Measurements from ENCODE around the gene VTI1A.
"Not testable (repeated sequence)": the region's sequence is repeated elsewhere in the genome, so short reads cannot be mapped to it uniquely, and the experiment has no call there.

The VTI1A gene

GRCh38 chr10:112728118-112728883 lies 281.3 kb downstream of the VTI1A start:
- no peak for DNase-seq

- no peak for DNase-seq
Observed at GRCh38 chr10:112728997-112729396, 282.0 kb downstream of the VTI1A start.

- DNase-seq: not testable (repeated sequence)
Observed at GRCh38 chr10:112731450-112731849, 284.4 kb downstream of the VTI1A start.

GRCh38 chr10:112732277-112732921 lies 285.4 kb downstream of the VTI1A start:
- DNase-seq: no peak

- DNase-seq: no peak
Observed at GRCh38 chr10:112735041-112735695, 288.2 kb downstream of the VTI1A start.

GRCh38 chr10:112738606-112739591 lies 291.9 kb downstream of the VTI1A start:
- no peak for DNase-seq

- DNase-seq: no peak
Observed at GRCh38 chr10:112739592-112740353, 292.8 kb downstream of the VTI1A start.

- no peak for DNase-seq
Observed at GRCh38 chr10:112741830-112742402, 294.9 kb downstream of the VTI1A start.

- DNase-seq: no peak
Observed at GRCh38 chr10:112744181-112745096, 297.4 kb downstream of the VTI1A start.

GRCh38 chr10:112746329-112746728 lies 299.3 kb downstream of the VTI1A start:
- DNase-seq: no peak

- no peak for DNase-seq
Observed at GRCh38 chr10:112750427-112751167, 303.6 kb downstream of the VTI1A start.

GRCh38 chr10:112751651-112752050 lies 304.6 kb downstream of the VTI1A start:
- DNase-seq: no peak

- no peak for DNase-seq
Observed at GRCh38 chr10:112752288-112752687, 305.3 kb downstream of the VTI1A start.

GRCh38 chr10:112753961-112754411 lies 307.0 kb downstream of the VTI1A start:
- DNase-seq: no peak

GRCh38 chr10:112755446-112756234 lies 308.6 kb downstream of the VTI1A start:
- no peak for DNase-seq

- DNase-seq: no peak
Observed at GRCh38 chr10:112756235-112756527, 309.2 kb downstream of the VTI1A start.

- no peak for DNase-seq
Observed at GRCh38 chr10:112758961-112759360, 311.9 kb downstream of the VTI1A start.

GRCh38 chr10:112759496-112759895 lies 312.5 kb downstream of the VTI1A start:
- DNase-seq: no peak

GRCh38 chr10:112761256-112761655 lies 314.2 kb downstream of the VTI1A start:
- DNase-seq: no peak

Data from SIG-M5 (cell line).